ENCODE measurements around the gene MED13L.

MED13L gene

DNA sequence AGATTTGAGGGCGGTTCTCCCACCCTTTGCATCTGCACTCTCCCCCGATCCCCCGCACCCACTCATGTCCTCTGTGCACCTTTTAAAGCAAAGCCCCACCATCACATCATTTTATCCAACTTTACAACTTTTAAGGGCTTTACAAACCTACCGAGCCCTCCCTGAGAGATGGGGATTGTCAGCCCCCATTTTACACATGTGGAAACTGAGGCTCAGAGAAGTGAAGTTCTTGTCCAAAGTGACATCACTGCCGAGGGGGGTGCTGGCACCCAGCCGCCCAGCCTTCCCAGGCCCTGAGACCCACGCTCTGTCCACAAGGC is 334.2 kb downstream of the MED13L start:
- ATAC-seq, result no peak
- DNase-seq, result no peak

DNA sequence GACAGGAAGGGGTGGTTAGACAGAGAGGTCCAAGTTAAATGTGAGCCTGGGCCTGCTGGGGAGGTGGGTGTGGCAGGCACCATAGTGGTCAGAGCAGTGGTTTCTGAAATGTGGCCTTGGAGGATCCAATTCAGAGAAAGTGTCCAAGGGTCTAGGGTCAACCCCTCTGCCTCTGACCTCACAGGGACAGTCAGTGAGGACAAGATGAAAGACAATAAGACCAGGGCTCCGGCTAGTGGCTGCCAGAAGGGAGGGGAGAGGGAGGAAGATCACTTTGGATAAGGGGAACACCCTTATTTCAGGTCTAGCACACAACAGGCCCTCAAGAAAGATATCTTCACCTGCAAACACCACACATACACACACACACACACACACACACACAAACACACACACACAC is 335.1 kb downstream of the MED13L start:
- DNase-seq, result no peak

DNA sequence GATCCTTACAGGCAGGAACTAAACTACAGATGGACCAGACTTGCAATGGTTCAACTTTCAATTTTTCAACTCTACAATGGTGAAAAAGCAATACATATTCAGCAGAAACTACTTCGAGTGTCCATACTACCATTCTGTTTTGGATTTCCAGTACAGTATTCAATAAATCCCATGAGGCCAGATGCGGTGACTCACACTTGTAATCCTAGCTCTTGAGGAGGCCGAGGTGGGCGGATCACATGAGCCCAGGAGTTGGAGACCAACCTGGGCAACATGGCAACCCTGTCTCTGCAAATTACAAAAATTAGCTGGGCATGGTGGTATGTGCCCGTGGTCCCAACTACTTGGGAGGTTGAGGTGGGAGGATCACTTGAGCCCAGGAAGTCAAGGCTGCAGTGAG is 336.1 kb downstream of the MED13L start:
- DNase-seq, result no peak
- no peak for ATAC-seq

More for the DNA sequence above, 335.1 kb downstream of the MED13L start:
- no peak for ATAC-seq

DNA sequence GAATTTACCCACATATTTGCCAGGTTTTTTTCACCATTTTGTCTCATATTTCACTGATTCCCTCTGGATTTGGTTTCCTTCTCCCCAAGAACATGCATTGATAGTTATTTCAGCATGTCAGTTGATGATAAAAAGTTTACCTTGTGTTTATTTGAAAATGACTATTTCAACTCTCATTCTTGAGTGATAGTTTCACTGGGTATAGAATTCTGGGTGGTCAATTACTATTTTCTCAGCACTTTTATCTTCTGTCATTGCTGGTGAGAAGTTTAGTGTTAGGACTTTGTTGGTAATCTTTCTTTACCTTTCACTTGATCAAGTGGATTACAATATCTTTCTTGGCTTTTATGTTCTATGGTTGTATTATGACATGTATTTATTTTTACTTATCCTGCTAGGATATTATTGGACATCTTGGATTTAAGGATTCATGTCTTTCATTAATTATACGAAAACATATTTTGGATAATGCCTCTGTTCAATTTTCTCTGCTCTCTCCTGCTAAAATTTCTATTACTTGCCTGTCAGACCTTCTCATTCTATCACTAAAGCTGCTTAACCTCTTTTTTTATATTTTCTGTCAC is 338.6 kb downstream of the MED13L start:
- no peak for DNase-seq
- no peak for ATAC-seq

DNA sequence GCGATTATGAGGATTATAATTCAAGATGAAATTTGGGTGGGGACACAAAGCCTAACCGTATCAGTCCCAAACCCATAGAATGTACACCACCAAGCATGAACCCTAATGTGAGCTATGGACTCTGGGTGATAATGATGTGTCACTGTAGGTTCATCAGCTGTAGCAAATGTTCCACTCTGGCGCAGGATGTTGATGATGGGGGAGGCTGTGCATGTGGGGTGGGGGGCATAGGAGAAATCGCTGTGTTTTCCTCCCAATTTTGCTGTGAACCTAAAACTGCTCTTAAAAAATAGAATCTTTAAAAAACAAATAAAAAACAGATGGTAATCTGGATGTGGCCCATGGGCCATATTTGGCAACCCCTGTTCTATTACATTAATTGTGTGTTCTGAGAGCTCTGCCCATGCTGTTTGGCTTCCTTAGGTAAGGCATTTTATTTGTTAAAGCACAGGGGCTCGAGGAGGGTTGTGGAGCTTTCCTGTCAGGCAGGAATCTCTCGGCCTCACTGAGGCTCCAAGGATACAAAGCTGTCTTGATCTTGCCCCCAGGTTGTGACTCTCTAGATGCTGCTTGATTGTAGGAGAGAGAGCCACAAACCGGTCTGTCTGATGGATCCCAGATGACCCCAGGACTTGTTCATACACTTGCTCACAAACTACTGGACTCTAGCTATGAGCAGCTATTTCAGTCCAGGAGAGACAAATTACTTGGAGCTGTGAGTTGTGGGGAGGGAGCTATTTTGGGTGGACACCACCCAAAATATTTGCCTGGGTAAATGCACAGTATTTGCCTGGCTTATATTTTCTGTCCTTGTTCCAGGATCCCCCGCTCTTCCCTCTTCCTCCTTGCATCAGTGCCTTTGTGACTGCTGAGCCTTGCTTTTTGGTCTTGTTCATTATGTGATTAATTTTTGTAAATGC is 340.2 kb downstream of the MED13L start:
- ATAC-seq, result no peak
- no peak for DNase-seq

DNA sequence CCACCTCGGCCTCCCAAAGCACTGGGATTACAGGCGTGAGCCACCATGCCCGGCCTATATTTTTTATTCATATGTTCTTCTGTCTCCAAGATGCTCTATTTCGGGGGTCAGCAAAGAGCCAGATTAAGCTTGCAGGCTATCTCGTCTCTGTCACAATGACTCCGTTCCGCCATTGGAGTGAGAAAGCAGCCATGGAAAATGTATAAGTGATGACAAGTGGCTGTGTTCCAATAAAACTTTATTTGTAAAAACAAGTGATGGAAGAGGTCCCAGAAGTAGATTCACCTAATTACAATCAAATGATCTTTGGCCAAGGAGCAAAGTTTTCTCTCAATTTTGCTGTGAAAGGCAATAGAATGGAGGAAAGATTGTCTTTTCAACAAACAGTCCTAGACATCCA is 342.6 kb downstream of the MED13L start:
- no peak for ATAC-seq
- no peak for DNase-seq

DNA sequence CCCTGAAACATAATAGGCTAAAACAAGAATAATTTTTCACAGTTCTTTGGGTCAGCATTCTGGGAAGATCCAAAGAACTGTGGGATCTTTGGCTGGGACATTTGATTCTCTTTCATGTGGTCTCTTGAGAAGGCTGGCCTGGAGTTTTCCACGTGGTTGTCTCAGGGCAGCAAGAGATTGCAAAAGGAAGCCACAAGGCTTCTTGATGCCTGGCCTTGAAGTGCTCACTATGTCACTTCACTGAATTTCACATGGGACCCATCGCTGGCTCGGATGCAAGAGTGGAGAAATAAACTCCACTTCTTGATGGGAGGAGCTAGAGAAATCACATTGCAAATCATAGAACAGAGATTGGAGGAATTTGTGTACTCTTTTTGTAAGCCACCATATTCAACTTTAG is 343.4 kb downstream of the MED13L start:
- ATAC-seq (no peak), DNase-seq (no peak)

DNA sequence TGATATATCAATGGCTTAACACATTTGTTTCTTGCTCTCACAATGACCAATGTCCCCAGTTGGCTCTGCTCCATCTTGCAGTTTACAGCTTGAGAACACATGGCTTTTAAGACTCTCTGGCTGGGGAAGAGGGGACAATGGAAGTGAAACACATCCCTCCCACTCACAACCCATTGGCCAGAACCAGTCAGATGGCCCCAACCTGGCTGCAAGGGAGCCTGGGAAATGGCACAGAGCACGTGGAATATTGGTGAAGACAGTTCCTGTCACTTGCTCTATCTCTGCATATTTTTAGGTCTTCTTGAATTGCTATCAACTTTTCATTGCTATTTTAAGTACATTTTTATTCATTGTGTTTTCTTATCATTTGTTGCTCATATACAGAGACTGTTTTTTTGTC is 345.4 kb downstream of the MED13L start:
- ATAC-seq, result no peak
- no peak for DNase-seq

DNA sequence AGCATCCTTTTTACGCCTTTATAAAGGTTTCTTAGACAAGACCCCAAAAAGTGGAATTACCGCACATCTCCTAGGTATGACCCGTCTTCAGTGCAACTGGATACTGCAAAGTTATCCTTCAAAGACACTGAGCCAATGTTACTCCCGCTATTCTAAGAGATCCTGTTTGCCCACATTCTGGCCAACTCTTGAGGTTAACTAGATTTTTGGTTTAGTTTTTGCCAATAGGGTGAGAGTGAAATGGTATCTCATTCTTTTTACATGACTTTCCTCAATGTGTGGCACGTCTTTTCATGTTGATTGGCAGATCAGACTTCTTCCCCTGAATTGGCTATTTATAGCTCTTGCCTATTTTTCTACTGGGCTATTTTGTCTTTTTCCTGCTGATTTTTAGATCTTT is 347.2 kb downstream of the MED13L start:
- ATAC-seq, result no peak
- DNase-seq, result no peak

DNA sequence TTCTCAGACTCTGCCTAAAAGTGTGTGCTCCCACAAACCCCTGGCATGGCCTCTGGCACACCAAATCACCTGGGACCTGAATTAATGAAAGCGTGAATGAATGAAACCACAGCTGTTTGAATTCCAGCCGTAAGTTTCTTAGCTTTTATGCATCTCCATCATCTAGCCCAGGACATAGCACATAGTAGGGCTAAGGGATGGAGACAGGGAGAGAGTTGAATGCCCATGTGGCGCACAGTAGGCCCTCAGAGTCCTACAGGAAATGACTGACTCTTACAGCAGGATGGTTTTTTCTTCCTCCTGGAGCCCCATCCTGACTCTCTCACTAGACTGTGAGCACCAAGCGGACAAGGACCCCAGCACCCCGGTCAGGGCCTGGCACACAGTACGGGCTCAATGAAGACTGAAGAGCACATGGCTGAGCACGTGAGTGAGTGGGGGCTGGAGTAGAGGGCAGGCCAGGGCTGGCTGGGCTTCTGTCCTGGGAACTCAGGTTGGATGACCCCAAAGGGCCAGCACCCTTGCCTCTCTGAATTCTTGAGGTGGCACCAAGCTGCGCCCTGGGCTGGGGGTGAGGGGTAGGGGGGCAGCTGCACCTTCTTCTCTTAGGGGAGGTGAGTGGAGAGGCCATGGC is 351.3 kb downstream of the MED13L start:
- DNase-seq, result no peak
- ATAC-seq, result no peak

DNA sequence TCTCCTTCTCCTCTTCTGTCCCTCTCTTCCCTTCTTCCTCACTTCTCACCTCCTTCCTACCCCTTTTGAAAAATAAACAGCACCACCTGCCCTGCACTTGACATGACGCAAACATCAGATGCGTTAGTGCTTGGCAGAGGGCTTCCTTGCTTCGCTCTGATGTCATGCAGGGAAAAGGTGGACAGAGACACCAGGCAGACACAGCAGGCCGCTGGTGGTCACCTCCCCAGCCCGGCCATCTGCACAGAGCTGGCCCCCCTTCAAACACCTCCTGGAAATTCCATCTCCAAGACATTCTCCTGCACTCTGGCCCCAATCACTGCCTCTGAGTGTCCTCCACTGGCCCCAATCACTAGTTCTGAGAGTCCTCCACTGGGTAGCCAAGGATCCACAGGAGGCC is 353.6 kb downstream of the MED13L start:
- no peak for DNase-seq

DNA sequence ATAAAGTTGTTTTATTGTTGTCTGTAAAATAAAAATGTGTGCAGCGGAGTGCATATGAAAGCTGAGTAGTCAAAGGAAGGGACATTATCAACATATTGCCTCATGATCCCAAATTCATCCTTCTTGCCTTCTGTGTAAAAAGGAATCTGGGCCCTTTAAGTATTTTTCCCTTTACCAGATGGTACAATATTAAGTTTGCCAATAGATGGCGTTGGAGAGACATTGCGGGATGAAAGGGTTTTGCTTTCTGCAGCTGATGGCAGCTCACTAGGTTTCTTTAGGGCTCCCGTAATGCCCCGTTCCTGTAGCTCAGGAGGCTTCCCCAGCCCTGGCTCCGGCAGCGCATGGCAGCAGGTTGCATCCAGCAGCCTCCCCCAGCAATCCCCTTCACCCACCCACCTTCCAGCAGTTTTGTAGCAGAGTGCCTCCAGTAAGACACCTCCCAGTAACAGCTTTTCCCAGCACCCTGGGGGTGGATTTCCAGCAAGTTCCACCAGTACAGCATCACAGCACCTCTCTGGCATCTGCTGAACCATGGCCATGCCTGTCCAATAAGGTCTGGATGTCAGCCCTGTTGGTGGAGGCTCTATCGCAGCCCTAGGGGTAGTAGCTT is 354.4 kb downstream of the MED13L start:
- ATAC-seq, result no peak
- DNase-seq, result no peak

More for the DNA sequence above, 353.6 kb downstream of the MED13L start:
- no peak for ATAC-seq

DNA sequence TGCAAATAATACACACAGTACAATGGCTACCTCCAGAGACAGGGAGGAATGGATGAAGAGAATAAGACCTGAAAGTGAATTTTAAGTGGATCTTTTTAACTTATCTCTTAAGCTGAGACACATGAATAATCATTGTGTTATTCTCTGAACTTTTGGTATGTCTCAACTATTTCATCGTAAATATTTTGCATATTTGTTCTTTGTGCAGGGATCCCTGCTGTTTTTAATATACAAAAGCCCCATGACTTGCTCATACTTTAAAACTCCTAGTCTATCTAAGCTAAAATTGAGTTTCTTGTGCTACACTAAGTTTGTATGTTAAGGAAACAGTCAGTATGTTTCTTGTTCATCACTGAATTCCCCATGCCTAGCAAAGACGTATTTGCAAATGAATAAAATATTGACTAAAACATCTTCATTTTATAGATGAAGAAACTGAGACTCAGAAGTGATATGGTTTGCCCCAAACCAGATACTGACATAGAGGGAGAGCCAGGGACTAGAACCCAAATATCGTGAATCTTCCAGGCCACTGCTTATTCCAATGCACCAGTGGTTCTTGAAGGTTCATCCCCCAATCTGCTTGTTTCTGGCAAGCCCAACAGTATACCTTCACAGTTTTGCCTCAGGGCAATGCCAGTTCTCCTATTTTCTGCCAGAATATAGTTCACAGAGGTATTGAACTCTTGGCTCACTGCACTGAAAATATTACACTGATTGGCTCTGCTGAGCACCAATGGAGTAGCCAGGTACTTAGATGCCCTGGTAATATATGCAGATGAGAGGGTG is 356.9 kb downstream of the MED13L start:
- DNase-seq (no peak), ATAC-seq (no peak)

DNA sequence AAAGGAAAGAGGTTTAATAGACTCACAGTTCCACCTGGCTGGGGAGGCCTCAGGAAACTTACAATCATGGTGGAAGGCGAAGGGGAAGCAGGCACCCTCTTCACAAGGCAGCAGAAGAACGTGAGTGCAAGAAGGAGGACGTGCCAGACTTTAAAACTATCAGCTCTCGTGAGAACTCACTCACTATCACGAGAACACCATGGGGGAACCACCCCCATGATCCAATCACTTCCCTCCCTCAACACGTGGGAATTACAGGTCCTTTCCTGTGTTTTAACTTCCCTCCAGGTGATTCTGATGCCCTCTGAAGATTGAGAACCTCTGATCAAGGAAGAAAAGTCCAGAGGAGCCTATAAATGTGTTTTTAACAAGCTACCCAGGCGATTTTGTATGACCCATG is 358.7 kb downstream of the MED13L start:
- ATAC-seq, result no peak
- no peak for DNase-seq

DNA sequence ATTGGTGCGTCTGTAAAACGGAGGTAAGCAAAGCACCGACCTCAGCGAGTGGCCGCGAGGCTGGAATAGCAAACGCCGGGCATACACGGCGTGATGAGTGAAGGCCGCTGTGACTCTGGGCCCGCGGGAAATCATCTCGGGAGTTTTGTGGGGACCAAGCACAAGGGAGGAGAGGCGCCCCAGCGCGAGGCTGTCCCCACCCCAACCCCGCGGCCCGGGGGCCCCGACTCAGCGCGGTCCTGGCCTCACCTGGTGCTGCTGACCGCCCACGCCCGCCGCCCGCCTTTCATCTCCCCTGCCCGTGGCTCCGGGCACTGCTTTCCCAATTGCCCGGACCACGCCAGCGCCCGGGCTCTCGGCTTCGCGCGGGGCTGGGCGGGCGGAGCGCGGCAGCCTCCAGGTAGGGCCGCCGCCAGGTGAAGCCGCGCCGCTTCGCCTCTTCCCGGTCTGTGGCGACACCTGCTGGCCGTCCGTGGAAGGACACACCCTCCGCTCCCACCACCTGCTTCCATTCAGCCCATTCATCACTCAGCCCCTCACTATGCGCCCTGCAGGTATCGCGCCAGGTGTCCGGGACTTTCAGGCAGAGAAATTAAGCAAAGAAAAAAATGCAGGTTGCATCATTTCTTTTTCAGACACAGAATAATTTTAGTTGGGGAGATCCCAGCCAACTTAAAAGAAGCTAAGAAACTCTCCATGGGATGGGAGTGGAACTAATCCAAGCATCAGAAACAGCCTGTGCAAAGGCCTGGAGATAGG is 360.4 kb downstream of the MED13L start:
- peak; percentile 78 for DNase-seq
- ATAC-seq, result peak; percentile 63

DNA sequence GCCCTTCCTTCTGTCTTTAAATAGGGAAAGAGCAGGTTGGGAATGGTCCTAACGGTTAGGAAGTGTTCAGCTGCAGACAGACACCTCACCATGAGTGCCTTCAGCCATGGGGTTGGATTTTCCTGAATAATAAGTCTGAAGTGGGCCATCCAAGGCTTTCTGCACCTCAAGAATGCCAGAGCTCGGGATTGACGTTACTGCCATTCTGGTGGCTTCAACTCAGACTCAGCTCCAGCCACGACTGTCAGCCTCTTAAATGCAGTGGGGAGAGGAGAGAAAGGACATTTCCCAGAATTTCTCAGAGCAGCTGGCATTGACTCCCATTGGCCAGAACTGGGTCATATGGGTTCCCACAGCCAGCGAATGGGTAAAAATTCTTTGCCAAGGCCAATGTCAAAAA is 363.4 kb downstream of the MED13L start:
- DNase-seq (no peak), ATAC-seq (no peak)

DNA sequence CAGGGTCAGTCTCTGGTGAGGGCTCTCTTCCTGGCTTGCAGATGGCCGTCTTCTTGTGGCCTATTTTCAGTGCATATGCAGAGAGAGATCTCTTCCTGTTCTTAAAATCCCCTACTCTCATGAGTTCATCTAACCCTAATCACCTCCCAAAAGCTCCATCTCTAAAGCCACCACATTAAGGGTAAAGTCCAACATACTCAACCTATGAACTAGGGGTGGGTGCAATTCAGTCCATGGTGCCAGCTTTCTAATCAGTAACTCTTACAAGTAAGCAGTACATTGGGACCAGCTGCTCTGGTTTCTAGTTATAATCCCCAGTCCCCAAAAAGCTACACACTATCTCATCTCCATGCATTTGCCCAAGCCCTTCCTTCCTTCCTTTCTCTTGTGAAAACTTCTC is 365.1 kb downstream of the MED13L start:
- no peak for DNase-seq
- ATAC-seq, result no peak

DNA sequence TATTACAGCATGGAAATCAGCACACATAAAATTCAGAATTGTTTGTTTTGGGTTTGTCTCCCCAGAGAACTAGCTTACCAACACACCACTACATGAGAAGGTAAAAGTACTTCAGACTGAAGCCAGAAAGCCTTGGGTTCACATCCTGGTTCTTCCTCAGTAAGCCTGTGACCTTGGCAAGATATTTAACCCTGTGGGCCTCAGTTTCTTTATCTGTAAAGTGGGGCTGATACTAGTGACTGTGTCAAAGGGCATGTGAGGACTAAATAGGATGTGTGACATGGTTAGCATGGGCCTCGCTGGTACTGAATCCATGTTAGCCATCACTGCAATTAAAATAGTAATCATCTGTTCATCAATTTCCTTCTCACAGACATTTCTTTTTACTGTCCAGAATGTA is 366.1 kb downstream of the MED13L start:
- DNase-seq (no peak), ATAC-seq (no peak)

DNA sequence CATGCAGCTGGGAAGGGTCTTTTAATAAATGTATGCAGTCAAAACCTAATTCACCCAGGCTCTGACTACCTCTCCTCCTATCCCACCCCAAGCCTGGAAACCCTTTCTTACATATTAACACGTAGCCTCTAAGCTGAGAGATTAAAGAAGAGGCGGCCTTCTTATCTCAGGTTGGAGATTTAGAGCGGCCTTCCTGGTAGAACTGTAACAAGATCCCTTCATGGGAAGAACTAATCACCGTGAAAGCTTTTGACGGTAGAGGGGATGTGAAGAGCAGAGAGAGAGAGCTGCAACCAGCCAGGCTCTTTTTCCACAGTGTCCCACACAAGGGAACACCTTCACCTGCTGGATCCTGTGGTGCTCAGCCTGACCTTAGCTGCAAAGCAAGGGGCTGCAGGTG is 367.4 kb downstream of the MED13L start:
- DNase-seq, result no peak
- ATAC-seq, result no peak

Measured in stimulated activated naive CD8-positive, alpha-beta T cell treated with anti-CD3 and anti-CD28 coated beads, Interleukin-15, Interleukin-2, amounts not matched to agents 100 U/mL and 50 U/mL, for 24 hours (primary cell).